ENCODE results near the gene LRRC8D. TPM values are rescaled to one million over a fixed set of nuclear protein-coding genes. Genes with fewer than 3 reads are reported as not detected.

Gene LRRC8D
- total RNA-seq, 1 experiment from 2014 or later: 16.1 TPM

DNA sequence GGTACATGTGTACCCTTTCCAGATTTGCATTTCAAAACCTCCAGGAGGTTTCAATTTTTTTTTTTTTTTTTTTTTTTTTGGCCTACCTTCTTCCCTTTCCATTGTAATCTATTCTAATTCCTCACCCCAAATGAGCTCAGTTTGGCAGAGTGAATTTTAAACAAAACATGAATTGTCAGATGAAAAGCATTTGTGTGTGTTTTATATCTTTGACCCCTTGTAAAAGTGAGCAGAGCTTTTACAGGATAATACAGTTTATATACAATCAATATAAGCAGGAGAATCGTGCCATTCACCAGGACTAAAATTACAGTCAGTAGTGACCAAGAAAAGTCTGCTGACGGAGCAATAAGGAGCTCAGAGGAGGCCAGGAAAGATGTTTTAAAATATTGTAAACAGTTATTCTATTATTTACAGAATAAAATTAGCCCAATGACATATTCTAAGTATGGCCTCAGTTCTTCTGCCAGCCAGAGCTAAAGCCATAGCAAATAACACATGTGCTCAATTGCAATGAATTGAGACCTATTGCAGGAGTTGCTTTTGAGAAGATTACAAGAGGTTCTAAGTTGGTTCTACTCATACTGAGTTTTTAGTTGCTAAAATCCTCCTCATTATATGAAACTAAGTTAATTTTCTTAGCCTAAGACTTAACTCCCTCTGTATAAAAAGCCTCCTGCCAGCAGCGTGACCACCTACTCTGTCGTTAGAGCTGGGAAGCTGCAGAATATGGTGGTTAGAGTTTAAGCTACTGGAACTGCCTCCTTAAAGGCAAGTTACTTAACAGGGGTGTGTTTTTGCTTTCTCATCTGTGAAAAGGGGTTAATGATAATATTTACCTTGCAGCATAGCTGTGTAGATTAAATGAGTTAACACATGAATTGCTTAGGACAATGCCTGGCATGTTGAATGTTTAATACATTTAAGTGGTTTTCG is 123.3 kb downstream of the LRRC8D start:
- DNase-seq: no peak
- peaks cover 12% of the 10 kb centered on the region for H3K4me1 ChIP-seq
- H3K36me3 ChIP-seq: no peaks in the 10 kb centered on the region
- no peaks in the 10 kb centered on the region for H3K27me3 ChIP-seq
- H3K4me3 ChIP-seq: no peak overlapping the region
- no peaks in the 10 kb centered on the region for H3K9me3 ChIP-seq (replicated peaks)
- H3K27ac ChIP-seq: no peak overlapping the region

DNA sequence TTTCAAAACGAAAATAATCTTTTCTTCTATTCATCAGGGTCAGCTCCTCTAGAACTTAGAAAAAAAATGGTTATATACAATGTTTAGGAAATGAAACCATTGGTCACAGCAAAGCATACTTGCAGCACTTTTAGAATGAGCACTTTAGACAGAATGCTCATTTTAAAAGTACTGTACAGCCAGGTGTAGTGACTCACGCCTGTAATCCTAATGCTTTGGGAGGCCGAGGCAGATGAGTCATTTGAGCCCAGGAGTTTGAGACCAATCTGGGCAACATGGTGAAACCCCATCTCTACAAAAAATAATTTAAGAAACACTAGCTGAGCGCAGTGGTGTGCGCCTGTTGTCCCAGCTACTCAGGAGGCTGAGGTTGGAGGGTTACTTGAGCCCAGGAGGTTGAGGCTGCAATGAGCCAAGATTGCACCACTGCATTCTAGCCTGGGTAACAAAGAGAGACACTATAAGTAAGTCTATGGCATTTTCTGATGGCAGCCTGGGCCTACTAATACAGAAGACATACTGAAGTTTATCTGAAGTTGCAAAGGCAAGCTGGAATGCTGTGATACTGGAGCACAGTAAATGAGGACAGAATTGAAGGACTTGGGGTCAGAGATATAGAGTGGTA is 125.1 kb downstream of the LRRC8D start:
- no peak overlapping the region for H3K27ac ChIP-seq

DNA sequence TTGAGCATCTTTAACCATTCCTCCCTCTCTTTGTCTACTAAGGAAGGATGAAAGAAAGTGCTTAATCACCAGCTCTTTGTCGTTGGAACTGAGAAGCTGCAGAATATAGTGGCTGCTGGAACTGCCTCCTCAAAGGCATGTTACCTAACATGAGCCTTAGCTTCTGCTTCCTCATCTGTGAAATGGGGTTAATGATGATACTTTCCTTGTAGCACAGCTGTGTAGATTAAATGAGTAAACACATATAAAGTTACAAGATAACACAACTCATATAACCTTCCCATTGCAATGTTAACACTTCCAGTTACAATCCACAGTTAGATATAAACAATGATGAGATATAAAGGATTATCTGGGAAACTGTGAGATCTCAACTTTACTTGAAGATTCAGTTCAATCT is 125.7 kb downstream of the LRRC8D start:
- no peak overlapping the region for H3K27ac ChIP-seq
- H3K27me3 ChIP-seq: no peaks in the 10 kb centered on the region
- H3K4me3 ChIP-seq: no peak overlapping the region
- no peaks in the 10 kb centered on the region for H3K9me3 ChIP-seq (replicated peaks)
- peaks cover 12% of the 10 kb centered on the region for H3K4me1 ChIP-seq
- H3K36me3 ChIP-seq: no peaks in the 10 kb centered on the region
- no peak for DNase-seq

More for the DNA sequence above, 125.1 kb downstream of the LRRC8D start:
- Histone ChIP-seq H3K9me3 (replicated peaks) (no peaks in the 10 kb centered on the region), H3K27me3 (no peaks in the 10 kb centered on the region), H3K4me3 (no peak overlapping the region), H3K4me1 (peaks cover 12% of the 10 kb centered on the region), H3K36me3 (no peaks in the 10 kb centered on the region)
- DNase-seq: no peak

DNA sequence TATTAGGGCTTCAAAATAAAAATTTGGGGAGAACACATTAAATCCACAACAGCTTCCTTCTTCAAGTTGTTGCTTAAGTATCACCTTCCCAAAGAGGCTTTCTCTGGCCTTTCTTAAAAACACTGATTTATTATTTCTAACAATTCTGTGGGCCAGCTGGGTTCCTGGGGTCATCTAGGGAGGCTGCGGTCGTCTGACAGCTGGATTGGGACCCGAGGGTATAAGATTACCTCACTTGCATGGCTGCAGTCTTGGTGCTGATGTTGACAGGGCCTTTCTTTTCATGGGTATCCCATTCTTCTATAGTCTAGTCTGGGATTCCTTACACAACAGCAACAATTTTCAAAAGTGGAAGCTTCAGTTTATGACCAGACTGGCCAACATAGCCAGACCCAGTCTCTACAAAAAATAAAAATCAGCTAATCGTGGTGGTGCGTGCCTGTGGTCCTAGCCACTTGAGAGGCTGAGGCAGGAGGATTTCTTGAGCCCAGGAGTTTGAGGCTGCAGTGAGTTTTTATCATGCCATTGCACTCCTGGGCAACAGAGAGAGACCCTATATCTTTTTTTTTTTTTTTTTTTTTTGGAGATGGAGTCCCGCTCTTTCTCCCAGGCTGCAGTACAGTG is 128.0 kb downstream of the LRRC8D start:
- Histone ChIP-seq H3K27me3 (no peaks in the 10 kb centered on the region), H3K9me3 (replicated peaks) (no peaks in the 10 kb centered on the region), H3K4me3 (no peak overlapping the region), H3K4me1 (peaks cover 20% of the 10 kb centered on the region), H3K36me3 (no peaks in the 10 kb centered on the region), H3K27ac (peak overlapping the region; percentile 26)
- DNase-seq: peak; percentile 68 to 80

DNA sequence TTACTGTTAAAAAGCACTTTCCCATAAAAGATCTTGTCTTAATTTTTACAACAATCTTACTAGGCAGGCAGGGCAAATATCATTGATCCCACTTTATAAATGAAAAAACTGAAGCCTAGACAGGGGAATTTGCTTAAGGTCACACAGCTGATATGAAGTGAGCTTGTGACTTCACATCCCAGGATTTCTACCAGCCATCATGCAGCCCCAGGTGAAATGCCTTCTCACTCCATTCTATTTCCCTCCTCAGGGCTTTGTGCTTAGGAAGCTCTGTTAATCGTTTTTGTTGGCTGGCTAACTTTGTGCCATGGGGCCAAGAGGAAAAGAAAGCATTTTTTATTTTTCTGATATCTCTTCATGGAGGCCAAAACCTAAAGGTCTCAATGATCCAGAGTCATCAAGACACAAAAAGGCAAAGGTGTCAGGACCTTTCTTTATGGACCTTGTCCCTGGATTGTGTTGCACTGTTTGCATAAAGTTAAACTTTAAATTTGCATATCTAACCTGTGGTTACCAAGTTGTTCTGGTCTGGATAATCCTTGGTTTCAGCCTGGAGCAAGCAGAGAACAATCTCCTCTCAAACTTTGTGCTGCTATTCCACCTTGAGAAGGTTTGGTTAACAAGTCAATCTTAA is 129.3 kb downstream of the LRRC8D start:
- Histone ChIP-seq H3K27me3 (no peaks in the 10 kb centered on the region), H3K4me1 (peaks cover 20% of the 10 kb centered on the region), H3K4me3 (no peak overlapping the region), H3K9me3 (replicated peaks) (no peaks in the 10 kb centered on the region), H3K36me3 (no peaks in the 10 kb centered on the region), H3K27ac (no peak overlapping the region)
- DNase-seq: no peak

DNA sequence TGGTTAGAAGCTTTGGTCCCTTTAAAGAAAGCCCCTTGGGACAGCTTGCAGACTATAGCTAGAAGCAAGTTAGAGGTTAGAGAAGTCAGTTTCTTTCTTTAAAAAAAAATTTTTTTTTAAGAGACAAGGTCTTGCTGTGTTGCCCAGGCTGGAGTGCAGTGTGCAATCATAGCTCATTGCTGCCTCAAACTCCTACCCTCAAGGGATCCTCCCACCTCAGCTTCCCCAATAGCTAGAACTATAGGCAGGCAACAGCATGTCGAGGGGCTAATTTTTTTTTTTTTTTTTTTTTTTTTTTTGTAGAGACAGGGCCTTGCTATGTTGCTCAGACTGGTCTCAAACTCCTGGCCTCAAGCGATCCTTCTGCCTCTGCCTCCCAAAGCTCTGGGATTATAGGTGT is 129.9 kb downstream of the LRRC8D start:
- no peak overlapping the region for H3K4me3 ChIP-seq
- H3K36me3 ChIP-seq: no peaks in the 10 kb centered on the region
- no peaks in the 10 kb centered on the region for H3K27me3 ChIP-seq
- no peak overlapping the region for H3K27ac ChIP-seq
- DNase-seq: no peak
- H3K4me1 ChIP-seq: peaks cover 20% of the 10 kb centered on the region
- no peaks in the 10 kb centered on the region for H3K9me3 ChIP-seq (replicated peaks)

DNA sequence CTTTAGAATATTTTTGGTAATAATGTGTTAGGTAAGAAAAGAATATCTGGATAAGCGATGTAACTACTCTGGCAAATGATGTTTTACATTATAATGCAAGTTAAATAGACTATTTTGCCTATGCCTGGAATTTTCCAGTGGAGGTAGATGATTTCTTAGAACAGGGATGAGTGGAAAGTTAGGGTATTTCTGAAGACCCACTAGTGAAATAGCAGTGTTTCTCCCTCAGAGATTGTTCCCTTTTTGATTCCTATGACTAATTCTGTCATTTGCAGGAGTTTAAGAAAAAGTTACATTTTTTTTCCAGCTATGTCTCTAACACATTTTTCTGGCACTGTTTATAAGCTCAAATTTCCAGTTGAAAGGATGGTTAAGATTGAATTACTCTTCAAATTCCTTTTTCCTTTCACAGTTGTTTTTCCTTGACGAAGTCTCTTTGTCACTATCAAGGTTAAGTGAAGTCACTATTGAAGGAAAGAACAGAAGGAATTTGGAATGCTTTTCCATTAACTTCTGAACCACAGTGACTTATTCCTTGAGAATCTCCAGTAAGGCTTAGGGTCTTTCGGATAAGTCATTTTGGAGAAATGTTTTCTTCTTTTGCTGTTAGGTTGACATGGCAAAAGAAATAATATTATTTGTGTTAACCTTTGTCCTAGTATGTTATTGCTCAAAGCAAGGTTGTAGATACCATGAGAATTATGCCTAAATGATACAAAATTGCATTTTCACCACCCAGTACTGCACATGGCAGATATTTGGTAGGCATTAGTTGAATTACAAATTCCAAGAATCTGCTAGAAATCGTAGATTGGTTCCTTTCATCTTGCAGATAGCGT is 131.2 kb downstream of the LRRC8D start:
- peaks cover 20% of the 10 kb centered on the region for H3K4me1 ChIP-seq
- no peak for DNase-seq
- H3K27me3 ChIP-seq: no peaks in the 10 kb centered on the region
- H3K27ac ChIP-seq: no peak overlapping the region; the same call in 1 of the 2 replicates
- H3K9me3 ChIP-seq (replicated peaks): no peaks in the 10 kb centered on the region
- H3K4me3 ChIP-seq: no peak overlapping the region
- no peaks in the 10 kb centered on the region for H3K36me3 ChIP-seq

DNA sequence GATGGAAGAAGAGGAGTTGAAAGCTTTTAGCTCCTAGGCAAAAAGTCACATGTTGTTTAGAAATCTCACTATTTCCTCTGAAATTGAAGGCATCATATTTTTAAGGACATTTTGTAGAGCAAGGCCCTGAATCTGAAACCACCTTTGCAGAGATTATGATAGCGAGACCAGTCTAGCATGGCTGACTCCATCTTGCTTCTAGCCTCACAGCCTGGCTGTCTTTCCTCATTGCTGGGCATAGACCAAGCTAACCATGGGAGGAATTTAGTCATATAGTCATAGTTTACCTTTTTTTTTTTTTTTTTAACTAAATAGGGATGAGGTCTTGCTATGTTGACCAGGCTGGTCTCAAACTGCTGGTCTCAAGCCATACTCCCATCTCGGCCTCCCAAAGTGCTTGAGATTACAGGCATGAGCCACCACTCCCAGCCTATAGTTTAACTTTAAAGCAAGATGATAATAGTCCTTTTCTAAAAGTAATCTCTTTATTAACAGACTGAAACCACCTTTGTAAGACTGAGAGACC is 131.8 kb downstream of the LRRC8D start:
- no peak overlapping the region for H3K4me3 ChIP-seq
- no peak for DNase-seq
- H3K9me3 ChIP-seq (replicated peaks): no peaks in the 10 kb centered on the region
- H3K27ac ChIP-seq: no peak overlapping the region; the same call in 1 of the 2 replicates
- no peaks in the 10 kb centered on the region for H3K27me3 ChIP-seq
- no peaks in the 10 kb centered on the region for H3K36me3 ChIP-seq
- H3K4me1 ChIP-seq: peaks cover 25% of the 10 kb centered on the region

DNA sequence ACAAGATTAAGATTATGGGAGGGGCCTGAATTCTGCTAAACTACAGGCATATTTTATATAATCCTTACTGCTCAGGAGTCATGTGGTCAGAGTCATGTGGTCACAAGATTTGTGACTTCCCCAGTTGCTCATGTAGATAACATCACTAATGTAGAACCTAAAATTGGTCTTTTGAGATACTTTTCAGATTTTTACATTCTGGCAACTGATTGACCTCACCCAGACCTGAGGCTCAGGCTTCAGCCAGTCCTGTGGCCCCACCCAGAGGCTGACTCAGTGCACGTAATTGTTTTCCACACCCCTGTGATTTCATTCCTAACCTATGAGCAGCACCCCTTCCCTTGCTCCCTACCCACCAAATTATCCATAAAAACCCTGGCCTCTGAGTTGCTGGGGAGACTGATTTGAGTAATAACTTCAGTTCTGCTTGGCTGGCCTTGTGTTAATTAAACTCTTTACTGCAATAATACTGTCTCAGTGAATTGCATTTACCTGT is 132.3 kb downstream of the LRRC8D start:
- no peaks in the 10 kb centered on the region for H3K36me3 ChIP-seq
- no peaks in the 10 kb centered on the region for H3K27me3 ChIP-seq
- no peak overlapping the region for H3K4me3 ChIP-seq
- no peak overlapping the region; the same call in 1 of the 2 replicates for H3K27ac ChIP-seq
- peak; percentile 64 to 67 for DNase-seq
- H3K9me3 ChIP-seq (replicated peaks): no peaks in the 10 kb centered on the region
- peaks cover 22% of the 10 kb centered on the region for H3K4me1 ChIP-seq

DNA sequence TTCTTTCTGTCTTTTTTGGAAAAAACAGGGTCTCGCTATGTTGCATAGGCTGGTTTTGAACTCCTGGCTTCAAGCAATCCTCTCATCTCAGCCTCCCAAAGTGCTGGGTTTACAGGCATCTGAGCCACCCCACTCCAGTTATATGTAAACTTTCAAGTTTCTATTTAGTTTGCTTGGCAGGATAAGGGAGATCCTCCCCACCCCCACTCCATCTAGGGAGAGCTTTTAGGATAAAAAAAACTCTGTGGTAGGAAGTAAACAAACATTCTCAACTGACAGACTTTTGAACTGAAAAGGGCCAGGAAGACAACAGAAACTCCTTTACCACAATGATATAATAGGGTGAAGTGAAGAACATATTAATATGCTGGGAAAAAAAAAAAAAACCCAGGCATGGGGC is 133.1 kb downstream of the LRRC8D start:
- H3K36me3 ChIP-seq: no peaks in the 10 kb centered on the region
- H3K4me1 ChIP-seq: peaks cover 14% of the 10 kb centered on the region
- DNase-seq: no peak
- no peaks in the 10 kb centered on the region for H3K27me3 ChIP-seq
- no peak overlapping the region for H3K27ac ChIP-seq
- H3K9me3 ChIP-seq (replicated peaks): no peaks in the 10 kb centered on the region
- no peak overlapping the region for H3K4me3 ChIP-seq

DNA sequence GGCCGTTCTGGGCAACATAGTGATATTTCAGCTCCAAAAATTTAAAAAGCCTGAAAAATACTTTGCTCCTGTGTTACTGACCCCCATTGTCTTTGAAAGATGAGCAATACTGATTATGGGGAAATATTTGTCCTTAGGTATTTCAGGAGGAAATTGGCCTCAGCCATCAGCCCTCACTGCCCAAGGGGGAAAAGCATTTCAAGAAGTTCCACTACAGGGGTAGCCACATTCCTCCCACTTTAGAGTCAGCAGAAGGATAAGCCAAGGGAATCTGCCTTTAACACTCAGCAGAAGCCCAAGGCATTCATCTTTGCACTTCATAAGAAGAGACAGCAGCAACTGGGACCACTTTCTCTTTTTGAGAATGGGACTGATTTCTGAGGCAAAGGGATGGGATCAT is 133.6 kb downstream of the LRRC8D start:
- H3K27ac ChIP-seq: no peak overlapping the region
- DNase-seq: no peak

DNA sequence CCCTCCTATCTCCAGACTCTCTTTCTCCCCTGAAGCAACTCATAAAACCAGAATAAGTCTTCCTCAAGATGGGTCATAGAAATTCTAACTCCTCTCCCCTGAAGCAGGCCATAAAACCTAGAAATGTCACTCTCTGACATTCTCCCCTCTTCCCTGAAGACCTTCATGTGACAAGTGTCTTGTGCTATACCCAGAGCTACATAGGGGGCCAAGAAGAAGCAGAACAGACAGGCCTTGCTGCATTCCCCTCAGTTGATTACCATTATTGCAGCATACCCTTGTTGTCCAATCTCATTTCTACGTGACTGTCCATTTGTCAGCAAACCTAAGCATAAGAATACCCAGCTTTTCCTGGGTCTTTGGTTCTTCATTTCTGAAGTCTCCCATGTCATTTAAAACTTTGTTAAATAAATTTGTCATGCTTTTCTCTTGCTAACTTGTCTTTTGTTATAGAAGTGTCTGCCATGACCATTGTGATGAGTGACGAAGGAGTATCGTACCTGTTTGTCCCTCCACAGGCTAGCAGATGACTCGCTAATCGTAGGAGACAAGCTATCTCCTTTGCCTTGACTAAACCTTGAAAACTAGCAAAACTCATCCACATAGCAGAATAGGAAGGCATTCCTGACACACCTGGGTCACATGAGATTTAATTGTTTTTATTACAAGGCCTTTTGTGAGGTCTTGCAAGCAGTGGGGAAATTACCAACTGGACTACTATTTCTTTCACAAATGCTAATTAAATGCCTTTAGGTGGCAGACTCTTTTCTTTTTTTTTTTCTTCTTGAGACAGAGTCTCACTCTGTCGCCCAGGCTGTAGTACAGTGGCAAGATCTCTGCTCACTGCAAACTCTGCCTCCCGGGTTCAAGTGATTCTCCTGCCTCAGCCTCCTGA is 134.7 kb downstream of the LRRC8D start:
- Histone ChIP-seq H3K4me3 (no peak overlapping the region), H3K4me1 (peaks cover 13% of the 10 kb centered on the region), H3K9me3 (replicated peaks) (no peaks in the 10 kb centered on the region; the same call in 1 of the 2 replicates), H3K36me3 (no peaks in the 10 kb centered on the region), H3K27me3 (no peaks in the 10 kb centered on the region), H3K27ac (no peak overlapping the region)
- DNase-seq: no peak

More for the DNA sequence above, 133.6 kb downstream of the LRRC8D start:
- H3K9me3 ChIP-seq (replicated peaks): no peaks in the 10 kb centered on the region; the same call in 1 of the 2 replicates
- H3K36me3 ChIP-seq: no peaks in the 10 kb centered on the region
- H3K4me1 ChIP-seq: peaks cover 13% of the 10 kb centered on the region
- H3K4me3 ChIP-seq: no peak overlapping the region
- no peaks in the 10 kb centered on the region for H3K27me3 ChIP-seq

DNA sequence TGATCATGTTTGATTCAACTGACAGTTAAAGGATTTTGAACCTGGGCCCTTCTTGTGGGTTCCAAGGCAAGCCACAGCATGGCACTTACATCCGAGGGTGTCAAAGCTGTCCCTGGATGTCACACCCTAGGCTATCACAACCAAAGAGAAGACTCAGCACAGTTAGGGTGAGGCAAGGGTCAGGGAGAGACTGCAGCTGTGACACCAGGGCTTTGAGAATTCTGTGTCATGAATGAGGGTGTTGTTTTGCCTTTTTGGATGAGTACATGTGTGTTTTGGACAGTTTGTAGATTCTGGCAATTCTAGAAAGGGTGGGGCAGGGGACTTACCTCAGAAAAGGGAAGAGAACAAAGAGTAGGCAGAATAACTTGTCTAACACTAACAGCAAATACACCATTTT is 136.3 kb downstream of the LRRC8D start:
- no peak overlapping the region for H3K27ac ChIP-seq
- DNase-seq: peak in 1 of 2 experiments; percentile 49
- no peak overlapping the region for H3K4me3 ChIP-seq
- no peaks in the 10 kb centered on the region for H3K36me3 ChIP-seq
- peaks cover 9% of the 10 kb centered on the region for H3K4me1 ChIP-seq
- H3K27me3 ChIP-seq: no peaks in the 10 kb centered on the region
- no peaks in the 10 kb centered on the region; the same call in 1 of the 2 replicates for H3K9me3 ChIP-seq (replicated peaks)
